Activated CD8-positive, alpha-beta T cell treated with anti-CD3 and anti-CD28 coated beads, Interleukin-2, amount 10 ng/mL, durations not matched to agents 7 days and 5 days (primary cell): ENCODE results near the gene NCKAP5. TPM values are rescaled to one million over a fixed set of nuclear protein-coding genes. Genes with fewer than 3 reads are reported as not detected.
"Not testable (repeated sequence)": the region's sequence is repeated elsewhere in the genome, so short reads cannot be mapped to it uniquely, and the experiment has no call there.

Experiments used
- ATAC-seq: fragments of 150-1000 bp; cut with Tn5 transposase; one replicate; pipeline ENCODE4 v1.10.0; 2021; ENCODE audit warnings: moderate library complexity
- CTCF ChIA-PET: fragments of 350-600 bp; sonication (Branson Sonifier 250); formaldehyde crosslinking; loops from one replicate; lab custom pipeline; 2021; ENCODE audit warnings: antibody characterized with exemption; lab: Charles Lee
- POLR2A ChIA-PET: fragments of 350-600 bp; sonication (Branson Sonifier 250); formaldehyde crosslinking; loops from one replicate; lab custom pipeline; 2021; ENCODE audit warnings: antibody characterized with exemption; lab: Charles Lee
- DNase-seq: peaks from one replicate; pipeline ENCODE4 v3.0.0-alpha.2; 2020
- H3K27ac Mint-ChIP-seq: one replicate; pipeline ENCODE4 v1.8.0; 2021; ENCODE audit warnings: mild to moderate bottlenecking, mixed read lengths
- H3K27me3 Mint-ChIP-seq: one replicate; pipeline ENCODE4 v1.8.0; 2021; ENCODE audit warnings: low read depth, mixed read lengths
- H3K36me3 Mint-ChIP-seq: one replicate; pipeline ENCODE4 v1.8.0; 2021; ENCODE audit warnings: low read depth, mixed read lengths
- H3K4me1 Mint-ChIP-seq: one replicate; pipeline ENCODE4 v1.8.0; 2021; ENCODE audit warnings: low read depth, mixed read lengths
- H3K4me3 Mint-ChIP-seq: one replicate; pipeline ENCODE4 v1.8.0; 2021; ENCODE audit warnings: mild to moderate bottlenecking, mixed read lengths
- H3K9me3 Mint-ChIP-seq: one replicate; pipeline ENCODE4 v1.8.0; 2022; ENCODE audit warnings: mixed read lengths; ENCODE audit not compliant: insufficient read depth
- total RNA-seq, 2 experiments: library from RNA; stranded (reverse); gene quantifications; one replicate each; pipeline ENCODE4 v1.2.3, GENCODE V29; 2021

NCKAP5 gene
- total RNA-seq, 2 experiments from 2014 or later, result not detected

GRCh38 chr2:133532919-133533318 lies 35.3 kb downstream of the NCKAP5 start:
- DNase-seq (no peak), ATAC-seq (no peak)
- CTCF ChIA-PET, result no interaction called here
- H3K27ac Mint-ChIP-seq, result no peak overlapping the region
- H3K36me3 Mint-ChIP-seq, result no peaks in the 10 kb centered on the region
- no peak overlapping the region for H3K4me3 Mint-ChIP-seq
- peaks cover 3% of the 10 kb centered on the region for H3K9me3 Mint-ChIP-seq
- POLR2A ChIA-PET, result no interaction called here
- H3K4me1 Mint-ChIP-seq, result no peaks in the 10 kb centered on the region
- no peaks in the 10 kb centered on the region for H3K27me3 Mint-ChIP-seq

DNA sequence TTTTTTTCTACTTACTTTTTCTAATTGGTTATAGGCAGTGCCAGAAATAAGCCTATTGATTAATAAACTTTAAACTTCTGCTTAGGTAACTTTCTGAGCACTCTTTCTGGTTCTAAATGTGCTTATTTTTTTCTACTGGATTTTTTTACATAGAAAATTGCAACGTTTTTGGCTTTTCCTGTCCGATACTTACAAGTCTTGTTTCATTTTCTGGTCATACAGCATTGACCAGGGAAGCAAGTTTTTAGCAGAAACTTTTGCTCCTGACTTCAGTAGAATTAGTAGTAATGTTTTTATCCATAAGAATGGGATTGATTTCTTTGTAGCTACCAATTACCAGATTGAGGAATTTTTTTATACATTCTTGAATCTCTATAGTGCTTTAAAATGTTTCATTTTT lies 36.9 kb downstream of the NCKAP5 start:
- DNase-seq, result no peak
- POLR2A ChIA-PET, result no interaction called here
- no peaks in the 10 kb centered on the region for H3K27me3 Mint-ChIP-seq
- H3K36me3 Mint-ChIP-seq, result no peaks in the 10 kb centered on the region
- H3K9me3 Mint-ChIP-seq, result no peaks in the 10 kb centered on the region
- no peak overlapping the region for H3K27ac Mint-ChIP-seq
- CTCF ChIA-PET, result no interaction called here
- H3K4me3 Mint-ChIP-seq, result no peak overlapping the region
- no peaks in the 10 kb centered on the region for H3K4me1 Mint-ChIP-seq
- no peak for ATAC-seq

DNA sequence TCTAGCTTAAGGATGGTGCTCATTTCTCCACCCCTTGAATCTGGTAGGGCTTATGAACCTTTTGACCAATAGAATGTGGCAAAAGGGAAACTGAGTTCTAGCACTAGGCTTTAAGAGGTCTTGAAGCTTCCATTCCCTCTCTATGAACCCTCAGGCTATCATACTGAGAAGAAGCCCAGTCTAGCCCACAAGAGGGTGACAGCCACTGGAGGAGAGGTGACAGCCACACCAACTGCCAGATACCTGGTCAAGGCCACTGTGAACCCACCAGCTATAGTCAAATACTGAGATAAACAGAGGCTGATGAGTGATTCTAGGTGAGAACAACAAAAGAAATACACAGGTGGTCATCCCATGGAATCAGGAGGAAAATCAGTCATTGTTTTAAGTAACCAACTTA lies 37.6 kb downstream of the NCKAP5 start:
- H3K27ac Mint-ChIP-seq, result no peak overlapping the region
- no peaks in the 10 kb centered on the region for H3K9me3 Mint-ChIP-seq
- ChIA-PET POLR2A (no interaction called here), CTCF (no interaction called here)
- no peaks in the 10 kb centered on the region for H3K4me1 Mint-ChIP-seq
- DNase-seq (no peak), ATAC-seq (no peak)
- no peaks in the 10 kb centered on the region for H3K27me3 Mint-ChIP-seq
- H3K36me3 Mint-ChIP-seq, result no peaks in the 10 kb centered on the region
- no peak overlapping the region for H3K4me3 Mint-ChIP-seq

DNA sequence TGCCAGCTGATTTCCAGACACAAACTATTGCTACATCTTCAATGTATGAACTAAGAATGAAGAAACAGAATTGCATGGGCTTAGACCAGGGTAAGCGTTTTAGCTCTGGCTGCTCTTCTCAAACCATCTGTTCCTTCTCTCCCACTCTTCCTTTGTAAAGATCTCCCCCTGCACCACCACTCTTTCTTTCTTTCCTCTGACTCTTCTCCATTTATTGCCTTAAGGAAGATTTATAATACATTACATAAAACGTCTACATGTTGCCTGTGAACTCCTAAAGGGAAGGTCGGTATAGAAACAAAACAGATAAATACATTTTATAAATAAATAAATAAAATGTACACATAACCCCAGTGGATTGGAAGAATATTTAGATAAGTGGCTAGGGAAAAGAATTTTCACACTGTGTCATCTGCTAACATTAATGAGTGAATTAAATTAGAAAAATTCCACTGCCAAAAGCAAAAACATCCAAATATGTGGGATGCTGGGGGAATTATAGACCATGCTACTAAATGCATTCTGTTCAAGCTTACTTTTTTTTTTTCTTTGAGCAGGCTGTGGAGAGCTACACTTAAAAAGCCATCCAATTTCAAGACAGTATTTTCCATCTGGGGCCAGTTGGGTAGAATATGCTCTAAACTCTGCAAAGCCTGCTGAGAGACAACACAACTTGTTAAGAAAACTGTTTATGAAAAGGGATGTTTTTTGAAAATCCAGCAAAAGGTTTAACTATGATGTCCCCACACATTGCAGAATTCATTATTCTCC lies 41.5 kb downstream of the NCKAP5 start:
- DNase-seq, result no peak
- H3K4me1 Mint-ChIP-seq, result no peaks in the 10 kb centered on the region
- no peak for ATAC-seq
- ChIA-PET POLR2A (no interaction called here), CTCF (no interaction called here)
- no peaks in the 10 kb centered on the region for H3K36me3 Mint-ChIP-seq
- no peaks in the 10 kb centered on the region for H3K27me3 Mint-ChIP-seq
- H3K9me3 Mint-ChIP-seq, result no peaks in the 10 kb centered on the region
- H3K27ac Mint-ChIP-seq, result no peak overlapping the region
- no peak overlapping the region for H3K4me3 Mint-ChIP-seq

- ChIA-PET CTCF (no interaction called here), POLR2A (no interaction called here)
- no peak for ATAC-seq
- Mint-ChIP-seq H3K36me3 (no peaks in the 10 kb centered on the region), H3K9me3 (no peaks in the 10 kb centered on the region), H3K27ac (no peak overlapping the region), H3K4me1 (no peaks in the 10 kb centered on the region), H3K4me3 (no peak overlapping the region), H3K27me3 (no peaks in the 10 kb centered on the region)
- DNase-seq, result no peak
Observed at GRCh38 chr2:133525613-133526529, 42.4 kb downstream of the NCKAP5 start.

DNA sequence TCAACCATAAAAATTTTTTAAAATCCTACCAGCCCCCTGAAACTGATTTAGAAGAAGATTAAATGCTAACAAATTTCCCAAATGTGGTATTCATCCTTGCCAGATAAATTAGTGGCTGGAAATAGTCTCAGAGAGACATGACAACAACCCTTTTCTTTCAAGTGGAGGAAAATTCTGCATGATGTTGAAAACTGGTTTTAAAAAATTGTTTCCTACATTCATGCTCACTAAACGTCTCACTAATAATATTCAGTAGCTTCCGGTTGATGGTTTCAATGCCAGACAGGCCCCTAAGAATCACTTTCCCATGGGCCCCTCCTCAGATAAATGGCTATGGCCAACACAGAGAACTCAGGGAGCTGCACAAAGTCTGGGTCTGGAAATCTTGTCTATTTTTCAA lies 43.2 kb downstream of the NCKAP5 start:
- H3K4me1 Mint-ChIP-seq, result no peaks in the 10 kb centered on the region
- no peak for ATAC-seq
- CTCF ChIA-PET, result no interaction called here
- no peak overlapping the region for H3K27ac Mint-ChIP-seq
- no peaks in the 10 kb centered on the region for H3K27me3 Mint-ChIP-seq
- H3K36me3 Mint-ChIP-seq, result no peaks in the 10 kb centered on the region
- no peak for DNase-seq
- POLR2A ChIA-PET, result no interaction called here
- no peak overlapping the region for H3K4me3 Mint-ChIP-seq
- no peaks in the 10 kb centered on the region for H3K9me3 Mint-ChIP-seq

- H3K4me3 Mint-ChIP-seq, result no peak overlapping the region
- no peaks in the 10 kb centered on the region for H3K9me3 Mint-ChIP-seq
- POLR2A ChIA-PET, result no interaction called here
- DNase-seq (no peak), ATAC-seq (no peak)
- CTCF ChIA-PET, result no interaction called here
- H3K27ac Mint-ChIP-seq, result no peak overlapping the region
- no peaks in the 10 kb centered on the region for H3K27me3 Mint-ChIP-seq
- H3K36me3 Mint-ChIP-seq, result no peaks in the 10 kb centered on the region
- H3K4me1 Mint-ChIP-seq, result no peaks in the 10 kb centered on the region
Observed at GRCh38 chr2:133523406-133523805, 44.9 kb downstream of the NCKAP5 start.

DNA sequence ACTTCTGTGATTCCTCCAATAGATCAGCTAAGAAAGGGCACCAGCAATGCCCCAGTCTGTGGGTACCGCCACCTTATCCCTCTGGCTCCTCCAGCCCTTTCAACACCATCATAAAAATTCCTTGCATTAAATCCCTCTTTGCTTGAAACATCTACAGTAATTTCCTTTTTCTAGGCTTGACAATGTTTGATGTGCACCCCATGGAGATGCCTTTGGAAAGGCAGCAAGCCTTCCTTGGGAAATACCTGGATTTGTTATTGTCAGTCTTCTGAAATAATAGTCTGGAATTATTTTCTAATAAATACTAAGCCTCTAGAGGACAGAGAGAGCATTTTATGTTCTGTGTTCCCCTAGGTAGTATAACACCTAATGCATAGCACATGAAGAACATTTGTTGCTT lies 46.1 kb downstream of the NCKAP5 start:
- Mint-ChIP-seq H3K9me3 (no peaks in the 10 kb centered on the region), H3K4me1 (no peaks in the 10 kb centered on the region), H3K4me3 (no peak overlapping the region), H3K27me3 (no peaks in the 10 kb centered on the region), H3K27ac (no peak overlapping the region), H3K36me3 (no peaks in the 10 kb centered on the region)
- ATAC-seq (no peak), DNase-seq (no peak)
- POLR2A ChIA-PET, result no interaction called here
- CTCF ChIA-PET, result no interaction called here

GRCh38 chr2:133521146-133521745 lies 47.0 kb downstream of the NCKAP5 start:
- no peak overlapping the region for H3K4me3 Mint-ChIP-seq
- H3K4me1 Mint-ChIP-seq, result no peaks in the 10 kb centered on the region
- ATAC-seq (no peak), DNase-seq (no peak)
- no peaks in the 10 kb centered on the region for H3K9me3 Mint-ChIP-seq
- CTCF ChIA-PET, result no interaction called here
- no peaks in the 10 kb centered on the region for H3K27me3 Mint-ChIP-seq
- POLR2A ChIA-PET, result no interaction called here
- no peaks in the 10 kb centered on the region for H3K36me3 Mint-ChIP-seq
- no peak overlapping the region for H3K27ac Mint-ChIP-seq

DNA sequence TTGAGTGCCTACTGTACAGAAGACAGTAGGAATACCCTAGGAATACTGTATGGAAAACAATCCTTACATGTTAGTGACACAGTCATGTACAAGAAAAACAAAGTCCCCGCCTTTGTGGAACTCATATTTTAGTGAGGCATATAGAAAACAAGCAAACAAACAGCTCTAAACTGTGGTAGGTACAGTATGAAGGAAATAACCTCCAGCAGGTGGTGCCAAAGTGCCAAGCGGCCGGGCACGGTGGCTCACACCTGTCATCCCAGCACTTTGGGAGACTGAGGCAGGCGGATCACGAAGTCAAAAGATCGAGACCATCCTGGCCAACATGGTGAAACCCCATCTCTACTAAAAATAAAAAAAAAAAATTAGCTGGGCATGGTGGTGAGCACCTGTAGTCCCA lies 48.6 kb downstream of the NCKAP5 start:
- H3K36me3 Mint-ChIP-seq, H3K27ac Mint-ChIP-seq, H3K27me3 Mint-ChIP-seq, DNase-seq, H3K4me3 Mint-ChIP-seq, H3K4me1 Mint-ChIP-seq, H3K9me3 Mint-ChIP-seq, POLR2A ChIA-PET, ATAC-seq: not testable (repeated sequence)
- CTCF ChIA-PET, result interaction anchor here (0.8 to 1.4 kb wide), 3 partner anchors 41 to 324 kb away, joined by 3 to 4 read pairs (median 3); no protein-coding TSS in a partner anchor

- Mint-ChIP-seq H3K4me3 (no peak overlapping the region), H3K9me3 (no peaks in the 10 kb centered on the region), H3K36me3 (no peaks in the 10 kb centered on the region), H3K4me1 (no peaks in the 10 kb centered on the region), H3K27ac (no peak overlapping the region), H3K27me3 (no peaks in the 10 kb centered on the region)
- ATAC-seq (no peak), DNase-seq (no peak)
- ChIA-PET CTCF (interaction anchor here (0.8 to 1.4 kb wide), 2 partner anchors 42 to 261 kb away, joined by 3 to 4 read pairs; no protein-coding TSS in a partner anchor), POLR2A (no interaction called here)
Observed at GRCh38 chr2:133518700-133519344, 49.4 kb downstream of the NCKAP5 start.
